Limb (tissue), 2 donors: ENCODE results near the gene UGT1A6.
"Not testable (repeated sequence)": the region's sequence is repeated elsewhere in the genome, so short reads cannot be mapped to it uniquely, and the experiment has no call there.

Experiments
- DNase-seq, 2 donors: peaks; one replicate each; pipeline ENCODE4 v3.0.0-alpha.2; 2016; ENCODE audit errors: extremely low spot score in 2 of 2

UGT1A6 gene

DNA sequence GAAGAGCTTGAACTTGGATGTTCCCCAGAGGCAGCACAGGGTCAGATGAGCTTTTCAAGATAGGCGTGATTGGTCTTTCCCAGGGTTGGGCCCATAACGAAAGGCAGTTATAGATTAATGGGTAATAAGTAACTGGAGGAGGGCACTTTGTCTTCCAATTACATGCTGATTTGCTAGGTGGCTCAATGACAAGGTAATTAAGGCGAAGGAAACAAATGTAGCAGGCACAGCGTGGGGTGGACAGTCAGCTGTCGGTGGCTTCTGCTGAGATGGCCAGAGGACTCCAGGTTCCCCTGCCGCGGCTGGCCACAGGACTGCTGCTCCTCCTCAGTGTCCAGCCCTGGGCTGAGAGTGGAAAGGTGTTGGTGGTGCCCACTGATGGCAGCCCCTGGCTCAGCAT is 25.9 kb downstream of the UGT1A6 start, which contains the start of gene UGT1A4:
UGT1A4 (plus strand) TSS at position 185 of the 400 bp plus-strand sequence; CDS start at position 270, 85 bp downstream.
- DNase-seq, result no peak

DNA sequence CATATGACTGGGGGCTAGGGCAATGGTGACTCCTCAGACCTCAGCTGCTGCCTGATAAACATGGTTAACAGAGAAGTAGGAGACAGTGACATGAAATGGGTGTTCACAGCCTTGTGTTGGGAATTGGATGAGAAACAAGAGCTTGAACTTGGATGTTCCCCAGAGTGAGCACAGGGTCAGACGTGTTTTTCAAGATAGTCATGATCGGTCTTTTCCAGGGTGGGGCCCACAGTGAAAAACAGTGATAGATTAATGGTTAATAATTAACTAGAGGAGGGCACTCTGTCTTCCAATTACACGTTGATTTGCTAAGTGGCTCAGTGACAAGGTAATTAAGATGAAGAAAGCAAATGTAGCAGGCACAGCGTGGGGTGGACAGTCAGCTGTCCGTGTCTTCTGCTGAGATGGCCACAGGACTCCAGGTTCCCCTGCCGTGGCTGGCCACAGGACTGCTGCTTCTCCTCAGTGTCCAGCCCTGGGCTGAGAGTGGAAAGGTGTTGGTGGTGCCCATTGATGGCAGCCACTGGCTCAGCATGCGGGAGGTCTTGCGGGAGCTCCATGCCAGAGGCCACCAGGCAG is 36.1 kb downstream of the UGT1A6 start, which contains the start of gene UGT1A3:
UGT1A3 (plus strand) TSS at position 320 of the 579 bp plus-strand sequence; CDS start at position 405, 85 bp downstream.
- DNase-seq, result no peak

DNA sequence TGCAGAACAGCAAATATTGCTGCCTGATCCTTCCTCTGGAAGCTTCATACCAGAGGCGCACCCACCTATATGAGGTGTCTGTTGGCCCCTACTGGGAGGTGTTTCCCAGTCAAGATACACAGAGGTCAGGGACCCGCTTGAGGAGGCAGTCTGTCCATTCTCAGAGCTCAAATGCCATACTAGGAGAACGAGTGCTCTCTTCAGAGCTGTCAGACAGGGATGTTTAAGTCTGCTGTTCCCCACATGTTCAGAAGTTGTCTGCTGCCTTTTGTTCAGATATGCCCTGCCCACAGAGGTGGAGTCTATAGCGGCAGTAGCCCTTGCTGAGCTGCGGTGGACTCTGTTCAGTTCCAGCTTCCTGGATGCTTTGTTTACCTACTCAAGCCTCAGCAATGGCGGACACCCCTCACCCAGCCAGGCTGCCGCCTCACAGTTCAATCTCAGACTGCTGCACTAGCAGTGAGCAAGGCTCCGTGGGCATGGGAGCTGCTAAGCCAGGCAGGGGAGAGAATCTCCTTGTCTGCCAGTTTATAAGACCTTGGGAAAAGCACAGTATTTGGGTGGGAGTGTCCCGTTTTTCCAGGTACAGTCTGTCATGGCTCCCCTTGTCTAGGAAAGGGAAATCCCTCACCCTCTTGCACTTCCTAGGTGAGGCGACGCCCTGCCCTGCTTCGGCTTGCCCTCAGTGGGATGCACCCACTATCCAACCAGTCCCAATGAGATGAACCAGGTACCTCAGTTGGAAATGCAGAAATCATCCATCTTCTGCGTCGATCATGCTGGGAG is 44.4 kb downstream of the UGT1A6 start:
- not testable (repeated sequence) for DNase-seq

DNA sequence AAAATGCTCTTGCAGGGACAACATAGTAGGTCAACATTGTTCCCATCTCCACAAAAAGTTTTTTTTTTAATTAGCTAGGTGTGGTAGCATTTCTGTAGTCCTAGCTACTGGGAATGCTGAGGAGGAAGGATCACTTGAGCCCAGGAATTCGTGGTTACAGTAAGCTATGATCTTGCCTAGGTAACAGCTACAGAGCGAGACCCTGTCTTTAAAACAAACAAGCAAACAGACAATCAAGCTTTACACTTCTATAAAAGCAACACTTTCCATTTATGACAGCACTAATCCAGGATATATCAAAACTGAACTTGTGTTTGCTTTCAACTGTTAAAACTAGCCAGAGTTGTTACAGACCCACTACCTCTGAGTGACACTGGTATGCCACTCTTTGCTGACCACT is 48.2 kb downstream of the UGT1A6 start:
- DNase-seq, result no peak

- DNase-seq, result no peak
These were observed 51.0 kb downstream of the UGT1A6 start for GRCh38 chr2:233743464-233744259.

DNA sequence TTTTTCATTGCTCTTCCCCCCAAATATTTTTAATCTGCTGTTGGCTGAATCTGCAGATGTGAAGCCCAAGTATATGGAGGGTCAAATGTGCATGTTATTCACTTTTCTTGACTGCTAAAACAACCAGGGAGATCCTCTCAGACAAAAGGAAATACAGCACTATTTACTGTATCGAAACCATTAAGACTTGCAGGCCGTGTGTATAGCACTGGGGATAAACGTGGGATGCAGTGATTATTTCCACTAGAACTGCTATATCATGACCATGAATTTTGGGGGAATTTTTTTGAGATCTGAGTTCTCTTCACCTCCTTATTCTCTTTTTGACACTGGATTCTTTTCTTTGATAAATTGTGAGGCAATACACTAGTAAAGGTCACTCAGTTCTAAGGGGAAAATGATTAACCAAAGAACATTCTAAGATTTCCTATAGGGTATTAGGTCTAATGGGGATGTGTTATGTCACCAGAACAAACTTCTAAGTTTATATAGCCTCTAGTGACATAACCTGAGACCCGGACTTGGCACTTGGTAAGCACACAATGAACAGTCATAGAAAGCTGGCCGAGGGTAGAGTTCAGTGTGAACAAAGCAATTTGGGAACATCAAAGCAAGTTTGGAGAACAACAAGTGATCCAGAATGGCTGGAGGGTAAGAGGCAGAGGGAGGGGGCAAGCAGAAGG is 52.5 kb downstream of the UGT1A6 start:
- no peak for DNase-seq

DNA sequence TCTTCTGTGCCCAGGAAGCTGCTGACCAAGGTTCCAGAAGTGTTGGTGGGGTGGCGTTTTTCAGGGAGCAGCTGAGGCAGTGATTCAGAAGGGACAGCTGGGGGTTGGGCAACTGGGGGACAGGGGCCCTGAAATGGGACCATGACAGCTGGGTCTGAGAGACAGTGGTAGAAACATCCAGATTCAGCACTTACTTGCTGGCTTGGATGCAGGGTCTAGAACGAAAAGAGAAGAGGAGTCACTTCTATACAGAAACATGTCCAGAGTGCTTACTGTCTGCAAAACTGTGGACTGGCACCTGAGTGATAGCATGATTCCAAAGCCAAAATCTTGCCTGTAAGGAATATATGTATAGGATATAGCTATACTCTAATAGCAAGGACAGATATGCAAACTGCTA is 53.1 kb downstream of the UGT1A6 start:
- DNase-seq, result not testable (repeated sequence)

DNA sequence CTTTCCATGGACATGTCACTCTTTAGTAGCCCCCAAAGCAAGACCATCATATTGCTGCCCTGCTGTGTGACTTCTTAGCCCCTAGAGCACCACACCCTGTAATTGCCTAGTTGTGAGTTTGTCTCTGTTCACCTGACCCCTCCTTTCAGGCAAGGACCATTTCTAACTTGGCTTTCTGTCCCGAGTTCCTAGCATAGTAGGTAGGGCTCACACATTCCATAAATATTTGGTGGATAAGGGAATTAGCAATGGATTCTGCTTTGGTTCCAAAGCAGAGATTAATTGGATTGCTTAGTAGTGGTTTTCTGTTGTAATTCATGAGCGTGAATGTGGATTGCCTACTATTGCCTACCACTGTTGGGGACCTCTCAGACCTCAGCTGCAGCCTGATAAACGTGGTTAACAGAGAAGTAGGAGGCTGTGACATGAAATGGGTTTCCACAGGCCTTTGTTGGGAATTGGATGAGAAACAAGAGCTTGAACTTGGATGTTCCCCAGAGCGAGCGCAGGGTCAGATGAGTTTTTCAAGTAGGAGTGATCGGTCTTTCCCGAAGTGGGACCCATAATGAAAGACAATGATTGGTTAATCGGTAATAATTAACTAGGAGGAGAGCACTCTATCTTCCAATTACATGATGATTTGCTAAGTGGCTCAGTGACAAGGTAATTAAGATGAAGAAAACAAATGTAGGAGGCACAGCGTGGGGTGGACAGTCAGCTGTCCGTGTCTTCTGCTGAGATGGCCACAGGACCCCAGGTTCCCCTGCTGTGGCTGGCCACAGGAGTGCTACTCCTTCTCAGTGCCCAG is 54.0 kb downstream of the UGT1A6 start:
- no peak for DNase-seq

DNA sequence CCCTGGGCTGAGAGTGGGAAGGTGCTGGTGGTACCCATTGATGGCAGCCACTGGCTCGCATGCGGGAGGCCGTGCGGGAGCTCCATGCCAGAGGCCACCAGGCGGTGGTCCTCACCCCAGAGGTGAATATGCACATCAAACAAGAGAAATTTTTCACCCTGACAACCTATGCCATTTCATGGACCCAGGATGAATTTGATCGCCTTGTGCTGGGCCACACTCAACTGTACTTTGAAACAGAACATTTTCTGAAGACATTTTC is 54.5 kb downstream of the UGT1A6 start:
- DNase-seq, result no peak

DNA sequence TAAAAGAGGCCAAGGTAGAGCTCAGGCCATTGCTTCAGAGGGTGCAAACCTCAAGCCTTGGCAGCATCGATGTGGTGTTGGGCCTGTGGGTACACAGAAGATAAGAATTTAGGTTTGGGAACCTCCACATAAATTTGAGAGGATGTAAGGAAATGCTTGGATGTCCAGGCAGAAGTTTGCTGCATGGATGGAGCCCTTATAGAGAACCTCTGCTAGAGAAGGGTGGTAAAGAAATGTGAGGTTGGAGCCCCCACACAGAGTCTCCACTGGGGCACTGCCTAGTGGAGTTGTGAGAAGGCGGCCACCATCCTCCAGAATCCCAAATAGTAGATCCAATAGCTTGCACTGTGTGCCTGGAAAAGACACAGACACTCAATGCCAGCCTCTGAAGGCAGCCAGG is 58.0 kb downstream of the UGT1A6 start:
- DNase-seq, result not testable (repeated sequence)

DNA sequence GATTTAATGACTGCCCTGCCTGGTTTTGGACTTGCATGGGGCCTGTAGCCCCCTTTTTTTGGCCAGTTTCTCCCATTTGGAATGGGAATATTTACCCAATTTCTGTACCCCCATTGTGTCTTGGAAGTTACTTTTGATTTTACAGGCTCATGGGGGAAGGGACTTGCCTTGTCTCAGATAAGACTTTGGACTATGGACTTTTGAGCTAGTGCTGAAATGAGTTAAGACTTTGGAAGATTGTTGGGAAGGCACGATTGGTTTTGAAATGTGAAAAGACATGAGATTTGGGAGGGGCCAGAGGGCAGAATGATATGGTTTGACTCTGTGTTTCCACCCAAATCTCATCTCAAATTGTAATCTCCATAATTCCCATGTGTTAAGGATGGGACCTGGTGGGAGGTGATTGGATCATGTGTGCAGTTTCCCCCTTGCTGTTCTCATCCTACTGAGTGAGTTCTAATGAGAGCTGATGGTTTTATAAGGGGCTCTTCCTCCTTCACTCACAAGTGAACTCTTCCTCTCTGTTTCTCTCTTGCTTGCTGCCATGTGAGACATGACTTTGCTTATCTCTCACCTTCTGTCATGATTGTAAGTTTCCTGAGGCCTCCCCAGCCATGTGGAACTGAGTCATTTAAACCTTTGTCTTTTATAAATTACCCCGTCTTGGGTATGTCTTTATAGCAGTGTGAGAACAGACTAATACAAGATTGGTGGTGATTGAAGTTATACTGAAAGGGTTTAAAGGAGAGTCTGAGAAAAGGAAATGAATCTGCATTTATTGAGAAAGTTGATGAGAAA is 58.7 kb downstream of the UGT1A6 start:
- DNase-seq, result not testable (repeated sequence)

DNA sequence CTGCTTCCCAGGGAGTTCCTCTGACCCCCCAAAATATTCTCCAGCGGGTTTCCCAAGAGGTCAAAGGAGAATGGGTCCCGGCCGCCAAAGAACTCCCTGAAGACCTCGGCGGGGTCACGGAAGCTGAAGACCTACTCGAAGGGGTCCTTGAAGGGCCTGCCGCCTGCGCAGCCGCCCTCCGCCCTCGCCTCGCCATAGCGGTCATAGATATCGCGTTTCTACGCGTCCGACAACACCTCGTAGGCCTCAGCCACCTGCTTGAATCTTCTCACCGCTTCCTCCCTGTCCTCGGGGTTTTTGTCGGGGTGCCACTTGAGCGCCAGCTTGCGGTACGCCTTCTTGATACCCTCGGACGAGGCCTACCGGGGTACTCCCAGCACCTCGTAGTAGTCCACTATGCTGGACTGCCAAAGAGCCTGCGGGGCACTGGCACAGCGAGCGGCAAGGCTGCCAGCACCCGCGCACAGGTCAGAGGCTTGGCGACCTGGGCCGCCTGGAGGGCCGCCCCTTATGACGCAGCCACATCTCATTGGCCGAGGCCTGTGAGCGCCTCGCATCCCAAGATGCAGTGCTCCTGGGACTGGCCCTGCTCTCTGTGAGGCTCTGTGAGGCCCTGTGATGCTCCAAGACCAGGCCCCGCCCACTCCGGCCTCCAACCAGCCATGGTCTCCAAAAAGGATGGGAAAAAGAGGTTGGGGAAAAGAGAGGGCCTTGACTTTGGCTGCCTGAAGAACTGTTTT is 62.4 kb downstream of the UGT1A6 start:
- DNase-seq, result no peak

DNA sequence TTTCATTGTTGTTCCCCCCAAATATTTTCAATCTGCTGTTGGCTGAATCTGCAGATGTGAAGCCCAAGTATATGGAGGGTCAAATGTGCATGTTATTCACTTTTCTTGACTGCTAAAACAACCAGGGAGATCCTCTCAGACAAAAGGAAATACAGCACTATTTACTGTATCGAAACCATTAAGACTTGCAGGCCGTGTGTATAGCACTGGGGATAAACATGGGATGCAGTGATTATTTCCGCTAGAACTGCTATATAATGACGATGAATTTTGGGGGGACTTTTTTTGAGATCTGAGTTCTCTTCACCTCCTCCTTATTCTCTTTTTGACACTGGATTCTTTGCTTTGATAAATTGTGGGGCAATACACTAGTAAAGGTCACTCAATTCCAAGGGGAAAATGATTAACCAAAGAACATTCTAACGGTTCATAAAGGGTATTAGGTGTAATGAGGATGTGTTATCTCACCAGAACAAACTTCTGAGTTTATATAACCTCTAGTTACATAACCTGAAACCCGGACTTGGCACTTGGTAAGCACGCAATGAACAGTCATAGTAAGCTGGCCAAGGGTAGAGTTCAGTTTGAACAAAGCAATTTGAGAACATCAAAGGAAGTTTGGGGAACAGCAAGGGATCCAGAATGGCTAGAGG is 63.9 kb downstream of the UGT1A6 start:
- DNase-seq, result no peak

- no peak for DNase-seq
These were observed 65.5 kb downstream of the UGT1A6 start for GRCh38 chr2:233758141-233758540.

- no peak for DNase-seq
These were observed 66.2 kb downstream of the UGT1A6 start for GRCh38 chr2:233758849-233759248.

GRCh38 chr2:233760043-233760442 is 67.4 kb downstream of the UGT1A6 start, which contains the start of gene UGT1A1:
Gene UGT1A1, plus strand, starts transcription at chr2:233760270. Its CDS starts 18 bp downstream, at chr2:233760288.
- DNase-seq, result no peak

GRCh38 chr2:233761040-233761769 is 68.5 kb downstream of the UGT1A6 start:
- DNase-seq, result no peak

- no peak for DNase-seq
These were observed 71.6 kb downstream of the UGT1A6 start for GRCh38 chr2:233764264-233764663.
